ENCODE results near the gene KATNAL2.

DNA sequence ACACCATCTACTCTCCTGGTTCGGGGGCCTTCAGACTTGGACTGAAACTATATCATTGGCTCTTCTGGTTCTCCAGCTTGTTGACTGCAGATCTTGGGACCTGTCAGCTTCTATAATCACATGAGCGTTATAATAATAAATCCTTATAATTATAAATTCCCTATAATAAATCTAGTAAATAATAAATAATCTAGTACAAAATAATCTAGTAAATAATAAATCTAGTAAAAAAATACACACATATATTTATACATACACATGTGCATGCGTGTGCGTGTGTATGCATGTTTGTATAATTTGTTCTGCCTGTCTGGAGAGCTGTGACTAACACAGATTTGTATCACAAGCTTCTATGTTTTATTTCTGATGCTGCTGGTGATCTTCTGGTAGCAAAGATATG, 40.8 kb downstream of the KATNAL2 start:
- TF ChIP-seq, protein P1, sequence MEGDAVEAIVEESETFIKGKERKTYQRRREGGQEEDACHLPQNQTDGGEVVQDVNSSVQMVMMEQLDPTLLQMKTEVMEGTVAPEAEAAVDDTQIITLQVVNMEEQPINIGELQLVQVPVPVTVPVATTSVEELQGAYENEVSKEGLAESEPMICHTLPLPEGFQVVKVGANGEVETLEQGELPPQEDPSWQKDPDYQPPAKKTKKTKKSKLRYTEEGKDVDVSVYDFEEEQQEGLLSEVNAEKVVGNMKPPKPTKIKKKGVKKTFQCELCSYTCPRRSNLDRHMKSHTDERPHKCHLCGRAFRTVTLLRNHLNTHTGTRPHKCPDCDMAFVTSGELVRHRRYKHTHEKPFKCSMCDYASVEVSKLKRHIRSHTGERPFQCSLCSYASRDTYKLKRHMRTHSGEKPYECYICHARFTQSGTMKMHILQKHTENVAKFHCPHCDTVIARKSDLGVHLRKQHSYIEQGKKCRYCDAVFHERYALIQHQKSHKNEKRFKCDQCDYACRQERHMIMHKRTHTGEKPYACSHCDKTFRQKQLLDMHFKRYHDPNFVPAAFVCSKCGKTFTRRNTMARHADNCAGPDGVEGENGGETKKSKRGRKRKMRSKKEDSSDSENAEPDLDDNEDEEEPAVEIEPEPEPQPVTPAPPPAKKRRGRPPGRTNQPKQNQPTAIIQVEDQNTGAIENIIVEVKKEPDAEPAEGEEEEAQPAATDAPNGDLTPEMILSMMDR (IDR thresholded peaks at IDR 0.05; ENCODE audit: insufficient read depth, low read depth, low read length), result no peak
- no peak for TF ChIP-seq EZH2 (IDR thresholded peaks at IDR 0.05; ENCODE audit: insufficient read depth, low read length)
